ENCODE data around the gene SPIN2A.
"Not testable (repeated sequence)": the region's sequence is repeated elsewhere in the genome, so short reads cannot be mapped to it uniquely, and the experiment has no call there.

The SPIN2A gene

DNA sequence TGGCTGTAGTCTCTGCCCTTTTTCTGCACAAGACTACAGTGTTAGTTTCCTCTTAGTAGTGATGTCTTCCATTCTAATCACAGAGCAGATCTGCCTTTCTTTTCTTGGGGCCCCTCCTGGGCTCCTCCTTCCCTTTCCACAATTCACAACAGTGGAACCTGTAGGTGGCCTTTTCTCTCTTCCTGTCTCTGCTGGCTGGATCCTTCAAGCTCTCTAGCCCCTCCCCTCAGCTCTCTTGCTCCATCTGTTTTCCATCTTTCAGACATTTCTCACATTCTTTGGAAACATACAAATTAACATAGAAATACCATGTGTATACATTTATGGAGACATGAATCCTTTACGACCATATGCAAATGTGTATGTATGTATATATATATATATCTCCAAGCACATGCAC lies 304 bp upstream of the SPIN2A start:
- TF ChIP-seq, protein P1, sequence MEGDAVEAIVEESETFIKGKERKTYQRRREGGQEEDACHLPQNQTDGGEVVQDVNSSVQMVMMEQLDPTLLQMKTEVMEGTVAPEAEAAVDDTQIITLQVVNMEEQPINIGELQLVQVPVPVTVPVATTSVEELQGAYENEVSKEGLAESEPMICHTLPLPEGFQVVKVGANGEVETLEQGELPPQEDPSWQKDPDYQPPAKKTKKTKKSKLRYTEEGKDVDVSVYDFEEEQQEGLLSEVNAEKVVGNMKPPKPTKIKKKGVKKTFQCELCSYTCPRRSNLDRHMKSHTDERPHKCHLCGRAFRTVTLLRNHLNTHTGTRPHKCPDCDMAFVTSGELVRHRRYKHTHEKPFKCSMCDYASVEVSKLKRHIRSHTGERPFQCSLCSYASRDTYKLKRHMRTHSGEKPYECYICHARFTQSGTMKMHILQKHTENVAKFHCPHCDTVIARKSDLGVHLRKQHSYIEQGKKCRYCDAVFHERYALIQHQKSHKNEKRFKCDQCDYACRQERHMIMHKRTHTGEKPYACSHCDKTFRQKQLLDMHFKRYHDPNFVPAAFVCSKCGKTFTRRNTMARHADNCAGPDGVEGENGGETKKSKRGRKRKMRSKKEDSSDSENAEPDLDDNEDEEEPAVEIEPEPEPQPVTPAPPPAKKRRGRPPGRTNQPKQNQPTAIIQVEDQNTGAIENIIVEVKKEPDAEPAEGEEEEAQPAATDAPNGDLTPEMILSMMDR (conservative IDR thresholded peaks at IDR 0.05): no peak
- TF ChIP-seq ZFX (IDR thresholded peaks at IDR 0.05): no peak
- H3K27ac ChIP-seq: no peak overlapping the region

DNA sequence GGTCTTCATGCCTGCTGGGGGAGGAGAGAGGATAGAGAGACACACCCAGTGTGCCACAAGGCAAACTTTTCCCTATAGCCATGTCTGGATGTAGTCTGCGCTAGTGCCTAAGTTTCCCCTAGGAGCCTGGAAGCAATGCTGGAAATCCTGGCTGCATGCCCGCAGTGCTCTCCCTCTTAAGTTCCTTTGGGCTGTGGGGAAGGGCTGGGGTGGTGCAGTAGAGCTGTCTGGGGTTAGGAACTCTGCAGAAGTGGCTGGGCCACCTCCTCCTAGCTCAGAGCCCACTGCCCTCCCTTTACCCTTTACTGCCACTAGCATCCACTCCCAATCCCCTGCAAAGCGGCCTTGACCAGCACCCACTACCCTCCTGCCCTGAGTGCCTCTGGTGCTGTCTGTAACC lies 608 bp downstream of the SPIN2A start:
- not testable (repeated sequence) for H3K27ac ChIP-seq

DNA sequence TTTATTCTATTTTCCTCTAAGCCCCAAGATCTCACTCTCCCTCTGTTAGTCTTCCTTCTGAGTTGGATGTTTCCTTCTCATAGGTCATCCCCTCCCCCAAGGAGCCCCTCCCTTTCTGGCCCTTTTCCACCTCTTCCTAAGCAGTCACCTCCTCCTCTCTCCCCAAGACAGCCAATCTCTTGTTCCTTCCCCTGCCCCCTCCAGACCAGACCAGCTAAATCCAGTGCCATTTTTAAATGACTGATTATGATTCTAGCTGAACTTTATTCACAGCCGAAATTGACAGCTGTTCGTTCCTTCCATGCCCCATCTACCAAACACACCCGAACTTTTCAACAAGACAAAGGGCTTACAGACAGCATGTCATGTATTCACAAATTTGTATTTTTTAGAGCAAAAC lies 1.9 kb downstream of the SPIN2A start:
- no peak for TF ChIP-seq ZFX (IDR thresholded peaks at IDR 0.05)
- TF ChIP-seq, protein P1 (conservative IDR thresholded peaks at IDR 0.05): no peak

GRCh38 chrX:57134702-57135101 lies 2.5 kb downstream of the SPIN2A start:
- no peak overlapping the region for H3K27ac ChIP-seq
- TF ChIP-seq, protein P1 (conservative IDR thresholded peaks at IDR 0.05): no peak
- TF ChIP-seq ZFX (IDR thresholded peaks at IDR 0.05): no peak

More for the DNA sequence above, 1.9 kb downstream of the SPIN2A start:
- no peak overlapping the region for H3K27ac ChIP-seq

DNA sequence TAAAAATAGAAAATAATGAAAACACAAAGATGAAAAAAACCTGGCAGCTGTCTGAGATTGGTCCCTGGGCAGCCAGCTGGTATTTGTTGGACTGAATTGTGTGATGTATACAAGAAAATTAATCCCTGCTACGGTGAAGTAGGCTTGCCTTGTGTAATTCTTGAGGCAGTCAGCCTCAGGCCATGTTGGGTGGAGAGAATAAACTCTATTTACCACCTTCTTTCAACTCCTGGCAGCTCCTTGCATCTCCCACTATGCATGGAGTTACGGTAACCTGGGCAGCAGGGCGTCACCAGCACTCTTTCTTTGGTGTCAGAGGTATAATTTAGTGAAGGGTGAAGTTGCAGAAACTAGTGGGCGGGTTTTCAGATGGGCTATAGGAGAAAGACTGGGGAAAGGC lies 3.5 kb downstream of the SPIN2A start:
- no peak for TF ChIP-seq ZFX (IDR thresholded peaks at IDR 0.05)
- TF ChIP-seq, protein P1 (conservative IDR thresholded peaks at IDR 0.05): no peak

GRCh38 chrX:57133284-57133683 lies 3.9 kb downstream of the SPIN2A start:
- H3K27ac ChIP-seq: not testable (repeated sequence)

More for the DNA sequence above, 3.5 kb downstream of the SPIN2A start:
- H3K27ac ChIP-seq: no peak overlapping the region

GRCh38 chrX:57132046-57132445 lies 5.2 kb downstream of the SPIN2A start:
- TF ChIP-seq ZFX (IDR thresholded peaks at IDR 0.05): no peak
- TF ChIP-seq, protein P1 (conservative IDR thresholded peaks at IDR 0.05): no peak
- H3K27ac ChIP-seq: no peak overlapping the region

GRCh38 chrX:57121816-57122215 lies 15.4 kb downstream of the SPIN2A start:
- peak overlapping the region; percentile 89 for H3K27ac ChIP-seq
- no peak for TF ChIP-seq ZFX (IDR thresholded peaks at IDR 0.05)
- TF ChIP-seq, protein P1 (conservative IDR thresholded peaks at IDR 0.05): no peak

Data from C4-2B (cell line).